Fibroblast of skin of right quadriceps (primary cell): ENCODE data around the gene AFAP1L1.

Source experiments
- DNase-seq: peaks from one replicate; pipeline ENCODE4 v3.0.0-alpha.2; 2013

AFAP1L1 gene

GRCh38 chr5:149317281-149318048 lies 45.8 kb downstream of the AFAP1L1 start:
- DNase-seq: peak; percentile 56

DNA sequence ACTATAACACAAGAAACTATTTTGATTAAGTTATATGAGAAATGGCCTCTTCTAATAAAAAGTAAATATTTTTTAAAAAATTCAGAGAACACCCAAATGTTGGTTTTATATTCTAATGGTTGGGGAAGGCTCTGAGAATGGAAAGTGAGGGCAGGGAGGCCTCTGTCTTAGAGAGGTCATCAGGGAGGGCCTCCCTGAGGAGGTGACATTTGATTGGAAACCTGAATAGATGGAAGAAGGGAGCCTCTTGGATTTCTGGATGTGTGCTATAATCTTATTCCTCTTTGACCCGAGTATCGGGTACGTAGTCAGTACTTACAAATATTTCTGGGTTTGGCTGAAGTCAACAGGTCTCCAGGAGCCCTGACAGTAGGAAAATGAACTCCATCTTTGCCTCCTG lies 47.5 kb downstream of the AFAP1L1 start:
- DNase-seq: no peak

DNA sequence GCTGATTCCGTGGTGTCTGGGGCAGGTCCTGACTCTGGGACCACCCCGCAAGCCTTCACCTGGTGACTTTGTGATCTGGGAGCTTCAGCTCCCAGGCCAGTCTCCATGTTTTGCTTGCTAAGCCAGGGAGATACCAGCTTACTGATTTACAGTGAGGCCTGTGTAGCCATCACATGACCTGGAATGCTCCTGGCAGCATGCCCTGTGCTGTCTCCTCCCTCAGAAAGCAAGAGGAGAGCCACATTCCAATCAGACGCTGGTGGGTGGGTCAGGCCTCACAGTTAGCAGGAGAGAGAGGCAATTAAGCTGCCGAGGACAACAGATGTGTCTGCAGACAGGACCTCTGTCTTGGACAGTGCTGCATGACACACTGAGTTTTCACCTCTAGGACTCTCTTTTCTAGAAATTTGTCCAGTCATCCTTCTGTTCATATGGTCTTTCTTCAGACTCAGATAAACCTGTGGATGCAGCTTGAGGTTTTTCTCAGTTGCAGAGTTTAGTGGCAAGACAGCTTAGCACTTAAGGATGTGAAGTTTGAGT lies 49.2 kb downstream of the AFAP1L1 start:
- peak; percentile 95 for DNase-seq

DNA sequence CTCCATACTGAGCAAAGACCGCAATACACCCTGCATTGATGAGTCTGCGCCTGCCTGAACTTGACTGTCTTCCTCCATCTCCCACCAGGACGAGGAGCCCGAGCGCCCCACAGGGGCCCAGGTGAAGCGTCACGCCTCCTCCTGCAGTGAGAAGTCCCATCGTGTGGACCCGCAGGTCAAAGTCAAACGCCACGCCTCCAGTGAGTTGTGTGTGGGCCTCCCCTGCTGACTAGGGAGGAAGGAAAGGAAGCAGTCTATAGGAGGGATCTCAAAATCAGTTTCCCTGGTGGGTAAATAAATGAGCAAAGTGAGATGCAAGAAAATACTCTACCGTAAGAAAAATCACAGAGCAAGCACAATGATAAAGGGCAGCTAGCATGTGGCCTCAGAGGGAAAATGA lies 50.9 kb downstream of the AFAP1L1 start:
- no peak for DNase-seq

DNA sequence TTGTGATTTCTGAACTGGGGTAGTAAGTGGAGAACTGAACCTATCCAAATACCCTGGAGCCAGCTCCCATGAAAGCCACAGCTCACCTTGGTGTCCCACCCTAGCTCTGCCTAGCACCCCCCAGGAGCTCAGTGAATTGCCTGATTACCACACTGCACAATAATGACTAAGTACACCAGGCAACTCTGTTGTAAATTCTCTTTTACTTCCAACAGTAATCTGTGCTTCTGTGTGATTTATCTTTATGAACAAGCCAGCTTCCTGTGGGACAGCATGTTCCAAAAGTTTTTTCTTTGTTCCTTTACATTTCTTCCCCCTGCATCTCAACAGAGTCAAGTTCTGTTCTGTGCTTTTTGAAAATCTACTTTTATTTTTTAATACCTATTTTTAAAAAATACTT lies 51.6 kb downstream of the AFAP1L1 start:
- DNase-seq: peak; percentile 13

DNA sequence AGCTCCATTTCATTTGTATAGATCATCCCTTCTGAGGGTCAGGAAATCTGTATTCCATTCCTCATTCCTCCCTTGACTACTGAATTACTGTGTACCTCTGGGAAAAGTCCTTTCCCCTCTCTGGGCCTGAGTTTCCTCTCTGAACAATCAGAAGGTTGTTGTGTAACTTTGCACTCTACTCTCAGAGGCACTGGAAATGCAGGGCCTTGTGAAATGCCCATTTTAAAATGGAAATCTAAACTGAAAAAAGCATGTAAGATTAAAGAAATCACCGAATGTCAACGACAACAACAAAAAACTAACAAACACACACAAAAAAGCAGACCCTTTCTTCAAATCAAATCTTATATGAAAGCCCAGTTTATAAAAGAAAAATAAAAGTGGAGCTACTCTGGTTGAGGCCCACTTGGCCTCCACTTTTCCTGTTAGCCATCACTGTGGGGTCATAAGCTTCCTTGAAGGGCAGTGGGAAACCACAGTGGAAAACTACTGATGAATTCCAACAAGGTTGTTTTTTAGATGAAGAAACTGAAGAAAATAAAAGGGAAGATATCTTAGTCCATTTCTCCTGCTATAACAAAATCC lies 52.1 kb downstream of the AFAP1L1 start:
- DNase-seq: peak; percentile 20

DNA sequence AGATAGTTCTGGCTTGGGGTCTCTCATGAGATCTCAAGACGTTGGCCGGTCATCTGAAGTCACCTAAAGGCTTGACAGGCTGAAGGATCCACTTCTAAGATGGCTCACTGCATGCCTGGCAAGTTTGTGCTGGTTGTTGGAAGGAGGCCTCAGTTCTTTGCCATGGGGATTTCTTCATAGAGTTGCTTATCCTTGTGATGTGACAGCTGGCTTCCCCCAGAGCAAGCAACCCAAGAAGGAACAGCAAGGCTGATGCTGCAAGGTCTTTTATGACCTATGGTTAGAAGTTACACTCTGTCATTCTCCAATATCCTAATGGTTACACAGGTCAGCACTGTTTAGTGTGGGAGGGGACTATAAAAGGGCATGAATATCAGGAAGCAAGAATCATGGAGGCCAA lies 53.0 kb downstream of the AFAP1L1 start:
- no peak for DNase-seq

GRCh38 chr5:149325166-149325735 lies 53.6 kb downstream of the AFAP1L1 start:
- DNase-seq: no peak

GRCh38 chr5:149325894-149326293 lies 54.2 kb downstream of the AFAP1L1 start:
- no peak for DNase-seq

DNA sequence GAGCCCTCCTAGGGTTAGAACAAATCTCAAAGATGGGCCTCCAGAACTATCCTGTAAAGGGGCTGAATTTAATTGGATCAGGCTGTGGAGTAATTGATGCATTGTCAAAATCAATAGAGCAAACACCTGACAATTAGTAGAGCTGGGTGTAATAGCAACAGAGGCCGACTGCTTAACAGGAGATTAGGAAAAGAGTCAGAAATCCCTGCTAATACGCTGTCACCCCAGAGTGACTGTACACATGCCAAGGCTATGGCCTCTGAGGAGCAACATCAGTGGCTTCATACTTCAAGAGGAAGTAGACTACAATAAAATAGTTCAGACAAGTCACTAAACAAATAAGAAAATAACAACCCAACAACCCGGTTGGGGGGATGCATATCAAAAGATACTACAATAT lies 55.0 kb downstream of the AFAP1L1 start:
- no peak for DNase-seq

DNA sequence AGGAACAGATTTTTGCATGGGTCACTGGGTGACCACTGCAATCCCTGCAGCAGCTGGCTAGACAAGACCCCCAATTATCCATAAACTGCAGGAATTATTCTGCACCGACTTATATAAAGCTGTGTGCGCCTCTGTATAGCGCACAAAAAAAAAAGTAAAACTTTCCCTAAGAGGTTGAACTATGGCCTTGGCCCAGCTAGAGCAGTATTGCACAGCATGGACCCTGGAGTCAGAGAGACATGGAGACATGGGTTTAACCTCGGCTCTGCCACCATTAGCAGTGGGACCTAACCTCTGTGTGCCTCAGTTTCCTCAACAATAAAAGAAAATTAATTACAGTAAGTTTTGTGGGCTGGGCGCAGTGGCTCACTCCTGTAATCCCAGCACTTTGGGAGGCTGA lies 56.5 kb downstream of the AFAP1L1 start:
- no peak for DNase-seq

GRCh38 chr5:149333711-149334443 lies 62.2 kb downstream of the AFAP1L1 start:
- no peak for DNase-seq

DNA sequence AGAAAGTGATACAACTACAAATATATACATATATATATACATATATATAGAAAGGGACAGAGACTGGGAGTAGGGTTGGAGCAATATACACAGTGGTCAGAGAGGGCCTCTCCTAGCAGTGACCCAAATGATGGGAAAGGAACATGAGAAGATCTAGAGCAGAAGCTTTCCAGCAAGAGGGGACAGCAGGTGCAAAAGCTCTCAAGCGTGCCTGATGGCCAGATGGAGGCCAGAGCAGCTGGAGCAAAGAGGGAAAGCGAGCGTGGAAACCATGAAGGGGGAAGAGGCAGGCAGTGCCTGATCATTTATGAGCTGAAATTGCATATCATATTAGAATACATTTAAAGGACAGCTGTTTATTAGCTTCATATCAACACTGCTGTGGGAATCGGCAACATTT lies 66.1 kb downstream of the AFAP1L1 start:
- DNase-seq: no peak

DNA sequence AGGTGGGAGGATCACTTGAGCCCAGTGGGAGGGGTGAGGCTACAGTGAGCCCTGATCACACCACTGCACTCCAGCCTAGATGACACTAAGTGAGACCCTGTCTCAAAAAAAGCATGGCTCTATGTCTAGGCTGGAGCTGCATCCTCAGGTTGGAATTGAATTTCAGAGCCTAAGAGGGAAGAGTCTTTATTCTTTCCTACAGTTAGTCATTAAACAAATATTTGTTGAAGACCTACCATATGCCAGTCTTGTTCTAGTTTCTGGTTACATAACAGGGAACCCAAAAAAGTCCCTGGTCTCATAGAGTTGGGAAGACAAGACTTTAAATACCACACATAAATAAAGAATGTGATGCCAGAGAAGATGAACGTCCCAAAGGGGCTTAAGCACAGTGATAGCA lies 66.7 kb downstream of the AFAP1L1 start:
- DNase-seq: no peak

DNA sequence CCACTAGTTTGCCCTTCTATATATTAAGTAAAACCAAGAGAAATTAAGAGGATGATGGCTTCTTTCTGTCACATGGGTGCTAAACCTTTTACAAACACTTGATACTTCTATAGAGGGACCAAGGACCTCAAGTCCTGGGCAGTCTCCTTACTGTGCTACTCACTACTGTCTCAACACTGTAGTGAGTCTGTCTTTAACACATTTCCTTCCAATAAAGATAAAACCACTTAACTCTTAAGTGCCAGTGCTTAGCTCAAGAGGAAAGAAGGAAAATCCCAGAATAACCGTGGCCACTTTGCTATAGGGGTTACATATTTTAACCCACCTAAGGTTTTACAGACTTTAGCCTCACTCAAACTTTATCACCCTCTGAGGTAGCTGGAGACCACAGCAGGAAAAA lies 69.3 kb downstream of the AFAP1L1 start:
- DNase-seq: no peak

DNA sequence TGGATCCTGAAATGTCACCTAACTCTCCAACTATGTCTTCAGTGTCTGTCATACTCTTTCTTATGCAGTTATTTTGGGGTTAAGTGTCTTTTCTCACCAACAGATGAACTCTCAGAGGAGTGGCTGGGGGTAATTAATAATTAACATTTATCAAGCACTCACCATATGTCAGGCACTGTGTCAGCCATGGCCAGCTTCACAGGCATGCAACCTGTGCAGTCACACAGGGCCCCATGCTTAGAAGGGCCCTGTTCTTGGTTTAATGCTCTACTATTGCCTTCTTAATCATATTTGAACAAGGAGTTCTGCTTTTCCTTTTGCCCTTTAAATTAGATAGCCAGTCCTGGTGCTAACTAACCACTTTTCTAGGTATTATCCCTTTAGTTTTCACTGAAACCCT lies 70.2 kb downstream of the AFAP1L1 start:
- no peak for DNase-seq

- no peak for DNase-seq
Observed at GRCh38 chr5:149344151-149344550, 72.5 kb downstream of the AFAP1L1 start.

- peak; percentile 97 for DNase-seq
Observed at GRCh38 chr5:149345147-149345891, 73.7 kb downstream of the AFAP1L1 start, which contains the start of gene GRPEL2. TSS of gene GRPEL2 (plus strand) at chr5:149345499. CDS start at chr5:149345540, 41 bp downstream.

GRCh38 chr5:149345892-149346222 lies 74.2 kb downstream of the AFAP1L1 start:
- DNase-seq: peak; percentile 47

- no peak for DNase-seq
Observed at GRCh38 chr5:149348518-149348917, 76.9 kb downstream of the AFAP1L1 start.

- DNase-seq: no peak
Observed at GRCh38 chr5:149349382-149349781, 77.7 kb downstream of the AFAP1L1 start.

DNA sequence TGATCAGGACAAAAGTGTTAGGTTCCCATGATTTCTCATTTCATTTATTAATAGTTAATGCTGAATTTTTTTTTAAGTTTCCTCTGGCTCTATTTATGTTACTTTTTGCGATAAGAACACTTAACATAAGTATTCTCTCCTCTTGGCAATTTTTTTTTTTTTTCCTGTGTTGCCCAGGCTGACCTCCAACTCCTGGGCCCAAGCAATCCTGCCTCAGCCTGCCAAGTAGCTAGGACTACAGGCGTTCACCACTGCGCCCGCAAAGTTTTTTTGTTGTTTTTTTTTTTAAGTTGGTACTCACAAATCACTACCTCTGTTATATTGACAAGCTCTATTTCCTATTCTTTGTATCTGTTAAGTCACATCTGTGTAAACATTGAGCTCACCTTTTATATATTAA lies 80.5 kb downstream of the AFAP1L1 start:
- DNase-seq: no peak

DNA sequence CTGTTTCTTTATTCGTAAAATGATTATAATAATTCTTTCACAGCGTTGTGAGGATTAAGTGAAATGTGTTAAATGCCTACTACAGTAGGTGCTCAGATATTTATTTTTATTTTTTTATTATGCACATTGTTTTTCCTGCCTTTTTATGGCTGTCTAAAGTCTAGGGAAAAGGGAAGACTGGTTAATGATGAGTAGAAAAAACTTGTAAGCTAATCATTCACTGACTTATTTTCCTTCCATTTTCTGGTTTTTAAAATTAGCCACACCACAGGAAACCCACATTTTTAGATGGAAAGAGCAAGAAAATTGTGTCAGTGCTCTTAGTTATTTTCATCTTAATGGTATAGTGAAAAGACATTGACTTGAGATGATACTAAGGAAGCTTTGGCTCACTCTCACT lies 82.3 kb downstream of the AFAP1L1 start:
- no peak for DNase-seq
